IPS-NIHi7 (cell line): ENCODE results near the gene AATK.

ENCODE experiments used
- DNase-seq: peaks from one replicate; pipeline ENCODE4 v3.0.0; 2012; ENCODE audit warnings: mixed read lengths; ENCODE audit errors: extremely low spot score

Gene AATK

DNA sequence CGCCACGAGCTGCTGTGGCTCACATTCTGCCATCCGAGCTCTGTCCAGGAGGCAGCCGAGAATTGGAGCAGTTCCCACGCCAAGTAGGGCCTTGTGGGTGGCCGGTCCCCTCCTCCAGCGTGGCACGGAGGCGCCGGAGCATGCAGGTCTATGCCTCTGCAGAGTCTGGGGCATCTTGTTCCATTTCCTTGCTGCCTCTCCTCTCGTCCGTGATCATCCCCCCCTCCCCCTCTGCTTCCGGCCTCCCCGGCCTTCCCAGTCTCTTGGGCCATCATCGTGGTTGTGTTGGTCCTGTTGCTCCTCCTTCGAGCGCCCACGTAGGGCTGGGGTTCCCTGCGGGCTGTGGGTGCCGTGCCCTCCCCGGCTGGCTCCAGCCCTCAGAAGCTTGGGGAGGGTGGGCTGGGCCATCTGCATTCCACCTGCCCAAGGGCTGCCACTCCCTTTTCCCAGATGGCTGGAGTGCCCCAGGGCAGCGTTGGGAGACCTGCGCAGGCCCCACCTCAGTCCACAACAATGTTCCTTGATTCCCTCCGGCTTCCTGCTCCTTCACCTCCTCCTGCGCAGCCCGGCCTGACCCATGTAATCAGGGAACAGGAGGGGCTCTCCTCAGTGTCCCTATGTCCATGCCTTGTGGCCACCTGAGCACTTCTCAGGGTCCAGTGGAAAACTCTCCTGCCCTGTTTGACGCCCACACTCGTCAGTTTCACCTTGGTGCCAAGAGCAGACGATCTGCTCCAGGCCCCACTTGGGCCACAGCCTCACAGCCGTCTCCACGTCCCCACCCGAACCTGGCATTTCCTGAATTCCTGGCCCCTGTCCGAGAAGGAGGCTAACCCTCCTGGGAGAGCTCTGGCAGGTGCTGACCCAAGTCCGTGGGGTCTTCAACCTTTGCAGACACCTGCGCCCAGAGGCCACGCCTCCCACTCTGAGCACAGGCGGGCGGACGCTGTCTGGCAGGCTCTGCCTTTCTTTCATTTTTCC is 94.0 kb downstream of the AATK start:
- no peak for DNase-seq

DNA sequence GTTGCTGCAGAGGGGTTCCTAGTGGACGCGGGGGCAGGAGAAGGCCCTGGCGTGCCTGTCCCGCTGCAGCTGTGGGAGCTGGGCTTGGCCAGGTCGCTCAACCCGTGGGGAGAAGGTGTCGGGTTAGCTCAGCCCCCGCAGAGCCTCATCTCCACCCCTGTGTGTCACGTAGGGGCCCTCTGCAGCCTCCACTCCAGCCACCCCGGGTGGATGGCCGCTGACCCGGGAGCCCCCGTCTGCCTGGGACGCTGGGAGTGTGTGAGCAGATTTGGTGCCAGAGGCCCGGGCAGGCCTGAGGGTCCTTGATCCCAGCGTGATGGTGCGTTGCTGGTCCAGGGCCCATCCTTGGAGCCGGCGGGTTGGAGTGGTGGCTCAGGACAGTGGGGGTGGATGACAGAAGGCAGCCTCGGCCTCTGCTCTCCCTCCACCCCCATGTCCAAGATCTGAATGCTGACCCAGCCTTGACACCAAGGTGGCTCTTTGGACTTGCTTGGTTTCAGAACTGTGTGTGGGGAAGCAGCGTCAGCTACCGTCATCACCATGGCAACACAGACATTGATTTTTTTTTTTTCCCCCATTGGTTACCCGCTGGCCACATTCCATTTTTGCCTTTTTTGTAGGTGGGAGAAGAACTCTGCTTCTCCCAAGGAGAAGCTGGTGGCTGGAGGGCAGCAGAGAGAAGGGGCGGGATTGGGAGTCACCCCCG is 95.3 kb downstream of the AATK start:
- DNase-seq: no peak

- no peak for DNase-seq
Measured at GRCh38 chr17:81069135-81069645, 96.8 kb downstream of the AATK start.

DNA sequence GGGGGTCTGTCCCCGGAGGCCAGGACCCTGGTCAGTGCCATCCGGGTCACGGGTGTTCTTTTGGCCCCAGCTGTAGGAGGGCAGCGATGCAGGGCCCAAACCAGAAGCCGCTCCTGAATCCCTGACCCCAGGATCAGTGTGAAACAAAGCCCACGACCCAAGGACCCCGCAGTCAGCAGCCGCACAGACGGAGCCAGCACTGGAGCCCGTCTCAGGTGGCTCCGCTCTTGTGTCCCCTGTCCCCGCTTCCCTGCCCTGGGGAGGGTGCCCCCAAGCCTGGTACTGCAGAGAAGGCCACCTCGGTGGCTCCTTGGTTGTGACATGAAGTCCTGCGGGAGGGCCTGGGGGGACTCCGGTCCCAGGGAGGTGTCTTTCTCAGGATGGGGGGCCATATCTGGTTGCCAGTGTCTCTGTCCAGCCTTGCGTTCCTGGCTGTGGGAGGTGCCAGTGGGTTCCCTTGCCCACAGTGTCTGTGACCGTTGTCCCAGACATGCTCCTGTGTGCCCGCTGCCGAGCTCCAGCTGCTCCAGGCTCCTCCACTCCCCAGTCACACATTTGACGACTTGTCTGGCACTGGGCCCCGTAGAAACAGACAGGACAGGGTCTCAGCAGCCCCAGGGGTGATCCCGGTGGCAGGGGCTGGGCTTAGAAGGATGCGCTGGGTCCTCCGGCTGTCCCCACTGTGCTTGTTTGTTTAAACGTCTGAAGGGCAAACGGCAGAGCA is 97.4 kb downstream of the AATK start:
- no peak for DNase-seq

DNA sequence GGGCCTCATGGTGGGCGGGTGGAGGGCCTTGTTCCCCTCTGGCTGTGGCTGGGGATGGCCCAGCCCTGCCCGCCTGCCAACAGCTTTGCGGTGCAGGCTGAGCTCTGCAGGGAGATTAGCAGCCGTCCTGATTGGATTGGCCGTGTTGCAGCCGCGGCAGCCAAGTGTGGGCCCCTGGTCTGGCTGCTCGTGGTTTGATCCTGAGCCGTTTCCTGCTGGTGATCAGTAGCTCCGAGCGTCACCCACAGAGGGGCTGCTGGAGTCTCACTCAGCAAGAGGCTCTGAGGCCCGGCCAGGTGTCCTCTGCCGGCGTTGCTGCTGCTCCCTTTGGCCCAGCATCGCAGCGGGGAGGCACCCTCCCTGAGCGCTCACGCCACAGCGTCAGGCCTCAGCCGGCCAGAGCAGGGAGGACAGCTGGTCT is 98.6 kb downstream of the AATK start:
- no peak for DNase-seq
